ENCODE measurements around the gene ABCG1. TPM values are rescaled to one million over a fixed set of nuclear protein-coding genes. Genes with fewer than 3 reads are reported as not detected.
A peak's percentile ranks its signal among the peaks of the same experiment; 100 is the strongest.

Gene ABCG1
- total RNA-seq, 1 experiment from 2014 or later = 0.51 TPM

GRCh38 chr21:42319376-42319775 is 100.4 kb downstream of the ABCG1 start:
- no peak for DNase-seq (ENCODE audit: low read depth)

GRCh38 chr21:42319851-42320572 is 101.1 kb downstream of the ABCG1 start:
- no peak for DNase-seq (ENCODE audit: low read depth)

GRCh38 chr21:42320791-42321190 is 101.9 kb downstream of the ABCG1 start:
- no peak for DNase-seq (ENCODE audit: low read depth)

- no peak for DNase-seq (ENCODE audit: low read depth)
Measured at GRCh38 chr21:42321231-42321630, 102.3 kb downstream of the ABCG1 start.

GRCh38 chr21:42321845-42322244 is 102.9 kb downstream of the ABCG1 start:
- no peak for DNase-seq (ENCODE audit: low read depth)

GRCh38 chr21:42324896-42325295 is 106.0 kb downstream of the ABCG1 start:
- no peak for DNase-seq (ENCODE audit: low read depth)

- no peak for DNase-seq (ENCODE audit: low read depth)
Measured at GRCh38 chr21:42330380-42331371, 111.7 kb downstream of the ABCG1 start.

DNA sequence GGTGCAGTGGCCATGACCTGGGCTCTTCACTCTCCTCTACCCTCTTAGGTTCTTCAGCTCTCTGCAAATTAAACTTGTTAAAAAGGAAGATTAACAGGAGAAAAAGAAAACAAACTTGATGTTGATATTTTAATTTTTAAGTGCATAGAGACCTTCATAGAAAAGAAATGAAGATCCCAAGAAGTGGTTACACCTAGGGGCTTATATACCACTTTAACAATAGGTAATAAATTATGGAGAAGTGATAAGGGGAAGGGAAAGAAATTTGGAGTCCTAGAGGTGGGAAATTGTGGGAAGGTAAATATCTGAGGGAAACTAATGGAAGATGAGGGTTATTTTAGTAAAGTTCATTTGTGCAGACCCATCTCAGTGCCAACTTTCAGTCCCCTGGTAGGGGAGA is 112.7 kb downstream of the ABCG1 start:
- DNase-seq (ENCODE audit: low read depth) = no peak

DNA sequence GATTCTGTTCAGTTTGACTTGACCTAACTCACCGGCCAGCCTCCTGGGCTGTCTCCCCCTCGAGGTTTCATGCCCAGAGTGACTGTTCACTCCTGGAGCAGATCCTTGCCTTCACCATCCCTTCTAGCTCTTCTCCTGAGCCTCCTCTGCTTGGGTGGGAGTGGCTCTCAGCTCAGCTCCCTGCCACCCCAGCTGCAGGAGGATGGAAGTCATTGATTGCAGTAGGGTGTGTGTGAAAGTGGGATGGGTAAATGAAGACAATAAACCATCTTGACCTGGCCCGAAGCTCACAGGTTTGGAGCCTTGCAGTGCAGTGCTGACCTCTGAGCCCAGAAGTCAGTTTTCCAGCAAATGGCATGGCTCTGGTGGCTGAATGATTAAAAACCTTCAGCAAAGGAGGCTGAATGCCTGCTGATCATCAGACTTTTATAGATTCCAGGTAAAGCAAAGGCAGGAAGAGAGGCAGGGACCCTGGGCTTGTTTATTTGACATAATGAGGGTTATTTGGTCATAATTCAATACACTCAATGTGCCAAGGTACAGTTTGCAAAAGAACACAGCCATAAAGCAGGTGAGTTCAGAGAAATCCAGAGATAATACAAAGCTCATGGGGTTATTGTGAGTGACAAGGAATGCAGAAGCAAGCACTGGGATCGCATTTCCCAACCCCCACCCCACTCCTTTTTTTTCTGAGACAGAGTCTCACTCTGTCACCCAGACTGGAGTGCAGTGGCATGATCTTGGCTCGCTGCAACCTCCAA is 113.8 kb downstream of the ABCG1 start:
- no peak for DNase-seq (ENCODE audit: low read depth)

DNA sequence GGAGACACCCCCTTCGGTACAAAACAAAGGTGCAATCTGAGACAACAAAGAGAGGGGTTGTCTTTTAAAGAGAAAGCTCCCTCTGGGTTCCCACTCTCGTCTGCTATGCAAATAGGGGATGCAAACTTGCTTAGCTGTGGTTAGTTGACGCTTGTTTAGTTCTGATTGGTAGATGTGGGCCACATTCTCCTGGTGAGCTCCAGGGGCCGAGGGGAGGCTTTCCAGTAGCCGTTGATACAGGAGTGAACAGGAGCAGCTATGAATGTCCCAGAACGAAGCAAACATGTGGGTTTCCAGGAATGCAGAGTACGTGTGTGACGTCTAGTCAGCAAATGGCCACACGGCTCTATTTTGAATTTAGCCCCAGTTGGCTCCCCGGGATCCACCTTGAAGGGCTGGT is 117.1 kb downstream of the ABCG1 start:
- peak; percentile 41 for DNase-seq (ENCODE audit: low read depth)

DNA sequence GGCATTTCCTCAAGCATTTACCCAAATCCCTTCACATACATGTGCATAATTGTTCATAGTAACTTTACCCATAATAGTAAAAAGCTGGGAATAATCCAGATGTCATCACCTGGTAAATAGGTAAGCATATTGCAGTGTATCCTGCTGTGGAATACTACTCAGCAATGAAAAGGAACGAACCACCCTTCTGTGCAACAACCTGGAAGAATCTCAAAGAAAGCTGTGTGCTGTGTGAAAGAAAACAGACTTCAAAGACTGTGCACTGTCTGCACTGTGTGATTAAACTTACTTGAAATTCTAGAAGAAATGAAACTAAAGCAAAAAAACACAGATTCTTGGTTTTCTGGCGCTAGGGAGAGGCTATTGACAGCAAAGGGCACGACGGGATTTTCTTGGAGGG is 118.3 kb downstream of the ABCG1 start:
- no peak for DNase-seq (ENCODE audit: low read depth)

GRCh38 chr21:42337830-42338728 is 119.1 kb downstream of the ABCG1 start:
- DNase-seq (ENCODE audit: low read depth) = peak; percentile 83

DNA sequence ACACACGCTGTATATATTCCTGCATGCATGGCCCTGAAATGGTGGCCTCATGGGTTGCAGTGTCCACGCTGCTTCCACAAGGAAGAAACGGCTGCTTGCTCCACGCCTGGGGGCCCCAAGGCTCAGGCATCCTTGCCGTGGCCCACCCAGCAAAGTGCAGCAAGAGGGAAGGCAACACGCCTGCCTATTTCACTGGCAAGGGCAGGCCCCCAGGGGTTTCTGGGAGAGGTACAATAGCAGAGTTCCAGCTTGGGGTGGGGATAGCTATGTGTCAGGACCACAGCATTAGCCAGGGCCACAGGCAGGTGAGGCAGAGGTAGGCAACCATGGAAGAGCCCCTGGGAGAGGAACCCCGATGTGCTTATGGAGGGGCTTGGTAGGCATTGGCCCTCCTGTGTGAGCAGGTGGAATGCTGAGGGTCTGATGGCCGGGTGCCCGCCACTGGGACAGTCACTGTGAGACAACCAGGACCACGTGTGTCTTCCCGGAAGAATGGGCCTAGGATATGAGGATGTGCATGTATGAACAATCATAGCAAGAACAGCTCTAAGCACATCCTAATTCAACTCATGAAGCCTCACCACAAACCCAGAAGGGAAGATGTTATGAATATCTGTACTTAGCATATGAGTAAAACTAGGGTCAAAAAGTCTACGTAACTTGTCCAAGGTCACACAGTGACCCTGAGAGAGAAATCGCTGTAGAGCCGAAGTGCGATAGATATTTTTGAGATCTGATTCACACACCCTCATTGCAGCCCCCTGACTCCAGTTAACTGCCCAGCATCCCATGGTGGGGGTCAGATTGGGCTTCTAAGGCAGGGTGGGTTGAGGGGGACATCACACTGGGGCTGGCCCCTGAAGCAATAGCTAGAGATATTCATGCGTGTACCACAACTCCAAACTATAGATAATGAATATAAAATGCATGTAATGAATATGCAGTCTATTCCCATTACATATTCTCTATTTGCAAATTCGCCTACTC is 120.1 kb downstream of the ABCG1 start:
- DNase-seq (ENCODE audit: low read depth) = no peak

DNA sequence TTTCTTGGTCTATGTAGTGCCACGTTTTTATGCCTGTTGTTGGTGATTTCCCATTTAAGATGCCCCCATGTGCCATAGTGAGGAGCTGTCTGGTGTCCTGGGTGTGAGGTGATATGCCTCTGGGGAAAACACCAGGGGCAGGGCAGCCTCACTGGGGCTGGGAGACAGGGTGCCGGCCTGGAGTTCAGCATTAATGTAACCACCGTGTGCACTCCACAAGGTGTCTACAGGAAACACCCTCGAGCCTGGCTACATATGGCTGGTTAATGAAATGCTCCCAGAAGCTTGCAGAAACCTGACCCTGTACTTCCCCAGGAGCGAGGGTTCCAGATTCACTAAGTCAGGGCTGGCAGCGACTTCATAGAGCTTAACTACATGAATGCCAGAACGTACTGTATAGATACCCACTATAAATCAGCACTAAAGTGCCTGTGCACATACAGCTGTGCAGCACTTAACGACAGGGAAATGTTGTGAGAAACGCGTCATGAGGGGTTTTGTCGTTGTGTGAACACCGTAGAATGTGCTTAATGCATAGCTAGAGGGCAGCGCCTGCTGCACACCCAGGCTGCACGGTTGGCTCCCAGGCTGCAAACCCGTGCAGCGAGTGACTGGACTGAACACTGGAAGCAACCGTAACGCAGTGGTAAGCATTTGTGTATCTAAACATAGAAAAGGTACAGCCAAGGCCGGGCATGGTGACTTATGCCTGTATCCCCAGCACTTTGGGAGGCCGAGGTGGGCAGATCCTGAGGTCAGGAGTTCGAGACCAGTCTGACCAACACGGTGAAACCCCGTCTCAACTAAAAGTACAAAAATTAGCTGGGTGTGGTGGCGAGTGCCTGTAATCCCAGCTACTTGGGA is 121.5 kb downstream of the ABCG1 start:
- DNase-seq (ENCODE audit: low read depth) = no peak

- DNase-seq (ENCODE audit: low read depth) = no peak
Measured at GRCh38 chr21:42341776-42342542, 123.0 kb downstream of the ABCG1 start.

- no peak for DNase-seq (ENCODE audit: low read depth)
Measured at GRCh38 chr21:42343101-42343500, 124.2 kb downstream of the ABCG1 start.

GRCh38 chr21:42343556-42343955 is 124.6 kb downstream of the ABCG1 start:
- no peak for DNase-seq (ENCODE audit: low read depth)

DNA sequence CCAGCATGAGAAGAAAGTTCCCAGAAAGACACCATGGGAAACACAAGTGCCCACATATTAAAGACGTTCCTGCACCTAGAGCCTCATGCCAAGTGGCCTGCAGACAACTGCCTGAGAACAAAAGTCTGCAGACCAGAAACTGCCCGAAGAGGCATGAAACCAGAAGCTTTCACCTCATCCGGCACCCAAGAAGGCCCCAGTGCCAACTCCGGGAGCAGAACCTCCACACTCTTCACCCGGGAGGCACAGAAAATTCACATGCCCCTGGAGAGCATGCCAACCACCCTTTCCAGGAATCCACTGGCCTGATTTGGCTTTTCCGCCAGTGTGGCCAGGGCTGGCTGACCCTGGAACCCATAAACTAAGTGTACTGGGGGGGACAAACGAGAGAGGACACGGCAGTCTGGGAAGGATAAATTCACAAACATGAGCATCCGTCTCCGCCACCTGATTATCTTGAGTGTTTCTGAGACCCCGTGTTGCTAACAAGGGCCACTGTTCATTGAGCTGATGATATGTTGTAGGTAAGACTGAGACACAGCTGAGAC is 125.1 kb downstream of the ABCG1 start:
- no peak for DNase-seq (ENCODE audit: low read depth)
